GM13977 (cell line): Measurements from ENCODE around the gene MPHOSPH8.

ENCODE experiments used
- DNase-seq: peaks from one replicate; pipeline ENCODE4 v3.0.0; 2012; ENCODE audit warnings: low spot score
- CTCF ChIP-seq: IDR thresholded peaks from 2 replicates; pipeline ENCODE4 v1.5.1; 2012; ENCODE audit warnings: mild to moderate bottlenecking, control low read depth; ENCODE audit not compliant: insufficient read depth; ENCODE audit errors: extremely low read depth, missing control alignments
- in situ Hi-C: fragments of 300-500 bp; cut with MboI; formaldehyde crosslinking; loops from one replicate; pipeline ENCODE4 v1.12.0; 2022; ENCODE audit warnings: low sequenced_read_pairs, low pct_unique_long_range_greater_than_20kb, mixed read lengths, inconsistent platforms; ENCODE audit not compliant: unreplicated experiment

MPHOSPH8 gene

GRCh38 chr13:19650742-19651141 lies 17.3 kb downstream of the MPHOSPH8 start:
- TF ChIP-seq CTCF, result no peak
- in situ Hi-C loops, result no loop called here
- no peak for DNase-seq

- no peak for TF ChIP-seq CTCF
- DNase-seq, result no peak
- in situ Hi-C loops, result no loop called here
Measured at GRCh38 chr13:19657872-19658591, 24.6 kb downstream of the MPHOSPH8 start.

- DNase-seq, result no peak
- in situ Hi-C loops, result no loop called here
- no peak for TF ChIP-seq CTCF
Measured at GRCh38 chr13:19658831-19659230, 25.4 kb downstream of the MPHOSPH8 start.

- no peak for DNase-seq
- in situ Hi-C loops, result no loop called here
- no peak for TF ChIP-seq CTCF
Measured at GRCh38 chr13:19661126-19661525, 27.7 kb downstream of the MPHOSPH8 start.

- in situ Hi-C loops, result no loop called here
- DNase-seq, result no peak
- TF ChIP-seq CTCF, result no peak
Measured at GRCh38 chr13:19661561-19661960, 28.1 kb downstream of the MPHOSPH8 start.

- no peak for TF ChIP-seq CTCF
- no peak for DNase-seq
- in situ Hi-C loops, result no loop called here
Measured at GRCh38 chr13:19663416-19663979, 30.0 kb downstream of the MPHOSPH8 start.
